Measurements from ENCODE around the gene FBXL7.
A peak's percentile ranks its signal among the peaks of the same experiment; 100 is the strongest.

Gene FBXL7

GRCh38 chr5:15899481-15899880 is 399.5 kb downstream of the FBXL7 start:
- DNase-seq (ENCODE audit: low read depth, low spot score), result no peak
- no peak overlapping the region for H3K27ac ChIP-seq

- H3K27ac ChIP-seq, result no peak overlapping the region
- DNase-seq (ENCODE audit: low read depth, low spot score), result no peak
Measured at GRCh38 chr5:15901151-15901550, 401.2 kb downstream of the FBXL7 start.

DNA sequence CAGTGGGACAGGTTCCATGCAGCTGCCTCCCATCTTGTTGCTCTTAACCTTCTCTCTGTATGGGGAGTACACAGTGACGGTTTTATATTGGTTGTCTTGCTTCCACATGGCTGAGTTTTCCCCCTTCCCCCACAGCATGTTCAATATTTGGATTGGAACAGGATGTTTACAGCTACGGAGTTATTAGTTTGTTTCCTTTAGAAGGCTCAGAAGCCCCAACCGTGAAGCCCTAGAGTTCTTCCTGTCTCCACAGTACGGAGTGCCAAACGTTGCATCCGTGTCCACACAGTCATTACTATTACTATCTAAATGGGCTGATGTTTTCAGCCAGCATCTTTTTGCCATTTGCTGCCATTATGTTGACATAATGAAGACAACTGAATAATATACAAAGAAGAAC is 402.1 kb downstream of the FBXL7 start:
- DNase-seq (ENCODE audit: low read depth, low spot score), result no peak

GRCh38 chr5:15904899-15905830 is 405.2 kb downstream of the FBXL7 start:
- DNase-seq (ENCODE audit: low read depth, low spot score), result no peak
- no peak overlapping the region for H3K27ac ChIP-seq

More for the DNA sequence above, 402.1 kb downstream of the FBXL7 start:
- no peak overlapping the region for H3K27ac ChIP-seq

- DNase-seq (ENCODE audit: low read depth, low spot score), result no peak
- no peak overlapping the region for H3K27ac ChIP-seq
Measured at GRCh38 chr5:15914638-15915037, 414.7 kb downstream of the FBXL7 start.

DNA sequence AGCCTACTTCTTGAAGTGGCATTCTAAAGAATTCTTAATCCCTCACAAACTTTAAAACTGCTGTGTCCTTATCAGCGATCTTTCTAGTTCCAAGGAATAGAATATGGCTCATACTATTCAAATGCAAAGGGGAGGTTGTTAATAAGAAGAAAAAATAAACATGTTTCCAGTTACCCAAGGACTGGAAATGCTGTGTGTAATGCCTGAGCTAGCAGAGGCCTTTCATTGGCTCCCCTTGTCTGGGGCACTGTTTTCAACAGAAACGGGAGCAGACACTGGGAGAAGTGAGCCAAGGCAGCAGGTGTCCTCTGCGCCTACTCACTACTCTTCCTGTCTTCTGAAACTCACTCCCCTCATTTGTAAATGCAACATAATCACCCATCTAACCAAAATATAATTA is 426.6 kb downstream of the FBXL7 start:
- no peak for DNase-seq (ENCODE audit: low read depth, low spot score)

GRCh38 chr5:15927710-15928380 is 427.9 kb downstream of the FBXL7 start:
- no peak for DNase-seq (ENCODE audit: low read depth, low spot score)

More for the DNA sequence above, 426.6 kb downstream of the FBXL7 start:
- H3K27ac ChIP-seq, result no peak overlapping the region

DNA sequence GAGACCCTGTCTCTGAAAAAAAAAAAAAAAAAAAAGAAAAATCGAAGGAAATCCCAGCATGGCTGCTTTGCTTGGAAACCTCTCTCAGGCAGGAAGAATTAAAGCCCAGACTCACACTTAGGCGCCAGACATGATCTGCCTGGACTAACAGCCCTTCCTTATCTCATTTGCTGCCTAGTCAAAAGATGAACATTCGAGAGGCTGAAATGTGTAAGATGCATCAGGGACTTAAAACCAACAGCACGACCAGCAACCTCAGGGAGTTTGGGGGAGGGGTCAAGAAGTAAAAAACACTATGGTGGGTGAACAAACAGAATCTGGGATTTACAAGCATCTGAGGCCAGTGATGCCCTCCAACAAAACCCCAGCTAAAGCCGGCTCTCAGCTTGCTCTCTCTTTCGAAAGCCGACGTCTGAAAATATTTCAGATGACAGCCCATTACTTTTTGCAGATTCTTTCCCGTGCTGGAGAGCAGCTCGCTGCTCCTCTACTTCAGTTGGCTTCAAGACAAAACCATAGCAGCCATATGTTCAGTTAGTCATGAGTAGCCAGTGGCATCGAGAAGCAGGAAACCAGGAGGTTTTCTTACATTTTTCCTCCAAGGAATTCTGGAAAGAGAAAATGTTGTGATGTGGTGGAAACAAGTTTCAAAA is 429.8 kb downstream of the FBXL7 start:
- H3K27ac ChIP-seq, result no peak overlapping the region
- DNase-seq (ENCODE audit: low read depth, low spot score), result no peak

More at GRCh38 chr5:15927710-15928380, 427.9 kb downstream of the FBXL7 start:
- H3K27ac ChIP-seq, result no peak overlapping the region

GRCh38 chr5:15932066-15932465 is 432.1 kb downstream of the FBXL7 start:
- no peak overlapping the region for H3K27ac ChIP-seq
- DNase-seq (ENCODE audit: low read depth, low spot score), result no peak

GRCh38 chr5:15933259-15934207 is 433.6 kb downstream of the FBXL7 start:
- H3K27ac ChIP-seq, result no peak overlapping the region
- DNase-seq (ENCODE audit: low read depth, low spot score), result no peak

- no peak for DNase-seq (ENCODE audit: low read depth, low spot score)
- H3K27ac ChIP-seq, result no peak overlapping the region
Measured at GRCh38 chr5:15936505-15937245, 436.7 kb downstream of the FBXL7 start.

DNA sequence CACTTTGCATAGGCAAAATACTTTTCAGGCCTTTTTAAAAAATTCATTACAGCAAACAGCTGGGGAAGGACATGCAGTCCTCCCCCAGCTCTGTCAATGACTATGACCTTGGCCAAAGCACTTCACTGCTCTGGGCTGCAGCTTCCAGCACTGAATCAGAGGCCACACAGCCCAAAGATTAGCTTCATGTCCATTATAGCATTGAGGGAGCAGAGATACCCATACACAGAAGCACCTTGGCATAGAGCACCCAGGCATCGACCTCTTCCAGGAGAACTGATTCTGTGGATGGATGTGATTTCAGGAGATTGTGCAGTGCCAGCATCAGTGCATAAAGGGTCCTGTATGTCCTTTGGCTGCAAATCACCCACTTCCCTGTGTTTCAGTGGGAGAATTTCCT is 437.7 kb downstream of the FBXL7 start:
- DNase-seq (ENCODE audit: low read depth, low spot score), result no peak
- no peak overlapping the region for H3K27ac ChIP-seq

DNA sequence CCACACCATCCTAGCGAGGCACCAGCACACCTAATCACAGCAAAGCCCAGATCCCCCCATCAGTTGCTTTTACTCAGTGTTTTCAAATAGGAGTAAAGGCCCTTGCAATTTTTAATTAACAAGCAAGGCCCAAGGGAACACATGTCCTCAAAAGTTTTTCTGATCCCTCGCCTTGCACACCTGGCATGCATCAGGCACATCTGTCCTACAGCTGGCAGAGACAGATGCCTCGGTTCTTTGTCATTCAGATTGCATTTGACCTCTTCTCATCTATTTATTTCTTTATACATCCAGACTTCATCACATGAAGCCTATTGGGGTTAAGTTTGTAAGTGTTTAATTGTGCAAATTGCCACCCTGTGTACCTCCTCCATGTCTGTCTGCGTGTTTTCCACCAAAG is 438.2 kb downstream of the FBXL7 start:
- no peak overlapping the region for H3K27ac ChIP-seq
- DNase-seq (ENCODE audit: low read depth, low spot score), result no peak

DNA sequence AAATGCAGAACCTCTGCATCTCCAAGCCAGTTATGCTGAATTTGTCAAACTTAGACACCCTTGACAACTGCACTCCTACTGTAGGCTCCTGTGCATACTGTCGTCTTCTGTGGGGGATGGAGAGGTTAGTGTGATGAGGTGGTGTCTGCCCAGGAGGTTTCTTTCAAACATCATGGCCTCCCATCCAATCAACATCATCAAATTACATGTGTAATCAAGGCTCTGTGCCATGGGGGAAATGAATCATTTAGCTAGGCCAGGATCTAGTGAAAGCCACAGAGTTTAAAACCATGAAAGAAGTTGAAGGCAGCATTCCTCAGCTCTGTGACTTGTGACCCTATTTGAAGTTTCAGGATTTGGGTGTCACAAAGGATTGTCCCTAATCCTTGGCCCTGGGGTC is 439.0 kb downstream of the FBXL7 start:
- DNase-seq (ENCODE audit: low read depth, low spot score), result peak; percentile 31
- peak overlapping the region; percentile 15 for H3K27ac ChIP-seq

DNA sequence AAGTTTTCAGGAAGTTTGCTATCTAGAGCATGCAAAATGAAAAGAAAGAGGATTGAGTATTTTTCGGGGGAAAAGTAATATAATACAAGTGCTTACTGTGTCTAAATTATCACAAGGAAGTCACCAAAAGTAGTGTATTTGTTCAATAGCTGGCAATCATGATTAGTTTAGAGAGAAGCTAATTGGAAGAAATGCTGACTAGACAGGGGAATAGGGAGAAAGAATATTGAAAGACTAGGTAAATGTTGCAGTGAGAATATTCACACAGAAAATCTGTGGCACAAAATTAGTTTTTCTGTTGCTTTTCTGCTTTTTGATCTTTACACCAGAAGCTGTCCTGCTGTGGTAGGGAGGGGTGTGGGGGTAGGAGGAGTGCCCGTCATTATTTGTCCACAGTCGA is 440.9 kb downstream of the FBXL7 start:
- no peak for DNase-seq (ENCODE audit: low read depth, low spot score)
- H3K27ac ChIP-seq, result no peak overlapping the region

DNA sequence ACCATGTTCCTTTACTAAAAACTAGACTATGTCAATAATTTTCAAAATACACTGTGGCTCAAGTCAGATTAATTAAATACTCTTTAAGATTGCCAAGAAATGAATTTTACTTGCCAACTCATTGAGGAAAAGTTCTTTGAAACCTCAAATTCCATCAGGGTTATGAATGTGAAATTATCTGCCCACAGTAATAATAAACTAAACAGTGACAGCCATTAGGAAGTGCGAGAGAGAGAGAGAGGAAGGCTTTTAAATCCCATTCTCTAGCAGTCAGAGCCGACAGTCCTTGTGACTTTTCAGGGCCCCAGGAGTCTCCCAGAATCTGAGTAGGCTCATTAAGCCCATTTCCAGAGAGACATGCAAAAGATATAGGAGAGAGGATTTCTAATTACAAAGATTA is 443.5 kb downstream of the FBXL7 start:
- H3K27ac ChIP-seq, result no peak overlapping the region
- DNase-seq (ENCODE audit: low read depth, low spot score), result no peak

GRCh38 chr5:15946026-15946425 is 446.0 kb downstream of the FBXL7 start:
- H3K27ac ChIP-seq, result no peak overlapping the region
- DNase-seq (ENCODE audit: low read depth, low spot score), result no peak

DNA sequence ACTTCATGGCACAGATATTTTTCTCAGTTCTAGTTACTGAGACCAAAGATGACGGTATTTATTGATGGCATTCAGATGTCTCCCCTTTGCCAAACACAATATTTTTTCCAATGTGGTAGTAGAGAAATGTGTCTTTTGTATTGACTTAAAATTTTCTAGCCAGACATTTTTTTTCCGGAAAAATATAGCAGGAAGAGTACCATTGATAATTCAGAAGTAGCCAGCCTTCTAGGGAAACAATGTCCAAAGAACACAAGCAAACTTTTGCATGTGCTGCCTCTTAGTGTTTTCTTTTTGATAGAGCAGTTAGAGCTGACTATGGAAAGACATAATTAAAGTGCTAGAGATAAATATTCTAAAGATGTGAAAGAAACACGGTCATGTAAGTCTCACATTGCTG is 448.2 kb downstream of the FBXL7 start:
- DNase-seq (ENCODE audit: low read depth, low spot score), result no peak
- H3K27ac ChIP-seq, result no peak overlapping the region

GRCh38 chr5:15951126-15951525 is 451.1 kb downstream of the FBXL7 start:
- no peak for DNase-seq (ENCODE audit: low read depth, low spot score)
- H3K27ac ChIP-seq, result no peak overlapping the region
